Stomach (tissue), 9 donors: ENCODE results near the gene OR10H3. TPM values are rescaled to one million over a fixed set of nuclear protein-coding genes. Genes with fewer than 3 reads are reported as not detected.
"Not testable (repeated sequence)": the region's sequence is repeated elsewhere in the genome, so short reads cannot be mapped to it uniquely, and the experiment has no call there.

ENCODE experiments used
- DNase-seq, 2 donors: peaks; one replicate each; pipeline versions ENCODE4 v3.0.0 to v3.0.0-alpha.2; 2013 to 2019
- H3K27ac ChIP-seq, 5 donors: fragments of 200-600 bp in 4 of 5; sonication (generic) in 4 of 5; one replicate each; pipeline ENCODE4 v1.5.1; 2013 to 2019; ENCODE audit warnings: mild to moderate bottlenecking in 1 of 5, moderate library complexity in 1 of 5
- H3K27me3 ChIP-seq, 3 donors: fragments of 200-600 bp; sonication (generic); one replicate each; pipeline ENCODE4 v1.5.1; 2017 to 2019; ENCODE audit warnings: mixed run types in 1 of 3
- H3K36me3 ChIP-seq, 4 donors: fragments of 200-600 bp; sonication (generic); 1 replicate in 3 of 4; 2 replicates in 1 of 4; pipeline ENCODE4 v1.5.1; 2016 to 2019
- H3K4me1 ChIP-seq, 4 donors: fragments of 200-600 bp; sonication (generic); one replicate each; pipeline ENCODE4 v1.5.1; 2016 to 2019
- H3K4me3 ChIP-seq, 4 donors: fragments of 200-600 bp; sonication (generic) in 3 of 4; one replicate each; pipeline ENCODE4 v1.5.1; 2016 to 2019; ENCODE audit warnings: mild to moderate bottlenecking in 1 of 4
- H3K9me3 ChIP-seq, 4 donors: fragments of 200-600 bp; sonication (generic); one replicate each; pipeline ENCODE4 v1.5.1; 2016 to 2019
- CTCF ChIP-seq, 7 experiments: fragments of 450-650 bp in 4 of 7; fragments of 200-600 bp in 3 of 7; sonication (generic) in 3 of 7; IDR thresholded peaks; one replicate each; pipeline ENCODE4 v1.5.1; 2016 to 2019; ENCODE audit warnings: antibody characterized with exemption in 7 of 7, control low read depth in 2 of 7, mild to moderate bottlenecking in 1 of 7
- EP300 ChIP-seq: sonication (generic); formaldehyde crosslinking; IDR thresholded peaks from one replicate; pipeline ENCODE4 v1.6.1; 2017; ENCODE audit warnings: antibody characterized with exemption
- POLR2A ChIP-seq, 4 donors: fragments of 450-650 bp; IDR thresholded peaks; one replicate each; pipeline ENCODE4 v1.6.1; 2016; ENCODE audit warnings: antibody characterized with exemption in 4 of 4, control low read depth in 2 of 4, mild to moderate bottlenecking in 1 of 4, moderate library complexity in 1 of 4
- POLR2AphosphoS5 ChIP-seq, 3 donors: sonication (generic); formaldehyde crosslinking; IDR thresholded peaks; one replicate each; pipeline ENCODE4 v1.6.1; 2016; ENCODE audit warnings: antibody characterized with exemption in 3 of 3
- WGBS, 5 donors: extraction: QIAGEN DNeasy Blood & Tissue Kit in 3 of 5; methylation state at CpG; one replicate each; pipeline versions ENCODE4 v1.1.5 to v1.1.7; 2013 to 2018; 5-methylcytosine and 5-hydroxymethylcytosine counted together
- intact Hi-C: fragments of 100-400 bp; cut with DNase I; formaldehyde crosslinking; loops from one replicate; pipeline ENCODE4 v1.15.1; 2023; ENCODE audit warnings: low total_unique reads
- polyA plus RNA-seq, 3 donors: library from polyadenylated mRNA; stranded (reverse); fragments of 200-250 nt; gene quantifications; one replicate each; pipeline ENCODE4 v1.2.3, GENCODE V29; 2013
- total RNA-seq, 5 donors: library from RNA; depleted of rRNA; stranded (reverse); fragments of >200 nt; gene quantifications; one replicate each; pipeline versions ENCODE4 v1.1.0 to v1.2.3, GENCODE V29; 2014 to 2016
- donor health status: healthy with polysubstance abuse.
- donor health status: Bipolar disorder and iron deficiency.
- donor health status: healthy.

OR10H3 gene
- total and polyA plus RNA-seq, 8 donors = not detected

GRCh38 chr19:15779756-15780476, 42.1 kb downstream of the OR10H3 start:
- WGBS, 5 donors = 8 to 20% (median 15%) methylated on average over 7 to 10 of the region's 10 CpGs
- TF ChIP-seq POLR2AphosphoS5 (IDR thresholded peaks at IDR 0.05) = no peak
- no peak for TF ChIP-seq POLR2A (IDR thresholded peaks at IDR 0.05)
- no peak for TF ChIP-seq CTCF (IDR thresholded peaks at IDR 0.05)
- no peak for TF ChIP-seq EP300
- H3K27me3 ChIP-seq = peaks cover 0 to 10% (median 0%) of the 10 kb centered on the region in 3 donors
- intact Hi-C loops = no loop called here
- peak; percentile 60 to 91 for DNase-seq
- H3K4me1 ChIP-seq = peaks cover 6 to 23% (median 19%) of the 10 kb centered on the region in 4 donors
- H3K9me3 ChIP-seq = no peaks in the 10 kb centered on the region
- peak overlapping the region; percentile 44 to 81 (median 76) for H3K27ac ChIP-seq
- no peaks in the 10 kb centered on the region for H3K36me3 ChIP-seq
- peak overlapping the region in 3 of 4 donors; percentile 1 to 26 (median 20) for H3K4me3 ChIP-seq

GRCh38 chr19:15780610-15781418, 43.0 kb downstream of the OR10H3 start:
- WGBS, 5 donors = 71 to 82% (median 80%) methylated on average over 7 of the region's 7 CpGs
- intact Hi-C loops = no loop called here

GRCh38 chr19:15781661-15782060, 43.9 kb downstream of the OR10H3 start:
- no peaks in the 10 kb centered on the region for H3K9me3 ChIP-seq
- 79 to 85% (median 81%) methylated on average over 5 of the region's 5 CpGs for WGBS, 5 donors
- TF ChIP-seq POLR2A (IDR thresholded peaks at IDR 0.05) = no peak
- no peak for TF ChIP-seq EP300
- TF ChIP-seq CTCF (IDR thresholded peaks at IDR 0.05) = no peak
- no peak for TF ChIP-seq POLR2AphosphoS5 (IDR thresholded peaks at IDR 0.05)
- H3K4me3 ChIP-seq = no peak overlapping the region
- peaks cover 6 to 23% (median 19%) of the 10 kb centered on the region in 4 donors for H3K4me1 ChIP-seq
- no peaks in the 10 kb centered on the region for H3K27me3 ChIP-seq
- intact Hi-C loops = no loop called here
- DNase-seq = no peak
- no peaks in the 10 kb centered on the region for H3K36me3 ChIP-seq
- peak overlapping the region in 1 of 5 donors; percentile 16 for H3K27ac ChIP-seq

More at GRCh38 chr19:15780610-15781418, 43.0 kb downstream of the OR10H3 start:
- peak overlapping the region in 4 of 5 donors; percentile 69 to 81 (median 76) for H3K27ac ChIP-seq
- TF ChIP-seq CTCF (IDR thresholded peaks at IDR 0.05) (no peak), POLR2A (IDR thresholded peaks at IDR 0.05) (no peak), EP300 (no peak), POLR2AphosphoS5 (IDR thresholded peaks at IDR 0.05) (no peak)
- no peak overlapping the region for H3K4me3 ChIP-seq
- no peaks in the 10 kb centered on the region for H3K36me3 ChIP-seq
- no peaks in the 10 kb centered on the region for H3K9me3 ChIP-seq
- H3K27me3 ChIP-seq = peaks cover 0 to 1% (median 0%) of the 10 kb centered on the region in 3 donors
- H3K4me1 ChIP-seq = peaks cover 6 to 23% (median 19%) of the 10 kb centered on the region in 4 donors
- peak in 1 of 2 donors; percentile 28 for DNase-seq

- Histone ChIP-seq H3K4me3 (no peak overlapping the region), H3K27me3 (peaks cover 0 to 2% (median 0%) of the 10 kb centered on the region in 3 donors), H3K9me3 (no peaks in the 10 kb centered on the region), H3K36me3 (no peaks in the 10 kb centered on the region), H3K4me1 (peaks cover 6 to 23% (median 19%) of the 10 kb centered on the region in 4 donors), H3K27ac (peak overlapping the region in 1 of 5 donors; percentile 16)
- TF ChIP-seq POLR2A (IDR thresholded peaks at IDR 0.05) (no peak), POLR2AphosphoS5 (IDR thresholded peaks at IDR 0.05) (no peak), EP300 (no peak), CTCF (IDR thresholded peaks at IDR 0.05) (no peak)
- DNase-seq = no peak
- intact Hi-C loops = no loop called here
- WGBS, 5 donors = 59 to 86% (median 69%) methylated on average over 3 of the region's 3 CpGs
Observed at GRCh38 chr19:15782211-15782610, 44.4 kb downstream of the OR10H3 start.

GRCh38 chr19:15782896-15783295, 45.1 kb downstream of the OR10H3 start:
- H3K27ac ChIP-seq, H3K36me3 ChIP-seq, H3K27me3 ChIP-seq, DNase-seq, intact Hi-C loops, H3K9me3 ChIP-seq, H3K4me3 ChIP-seq: not testable (repeated sequence)
- H3K4me1 ChIP-seq = peaks cover 6 to 23% (median 19%) of the 10 kb centered on the region in 4 donors
- 17 to 40% (median 26%) methylated on average over 7 of the region's 7 CpGs for WGBS, 5 donors
